Measurements from ENCODE around the gene VCL.

The VCL gene

GRCh38 chr10:74114041-74114448, 116.1 kb downstream of the VCL start:
- no peaks in the 10 kb centered on the region for H3K27me3 ChIP-seq (replicated peaks)
- no peak overlapping the region for H3K4me3 ChIP-seq (ENCODE audit: low read depth, low read length)
- H3K27ac ChIP-seq: no peak overlapping the region
- peaks cover 96% of the 10 kb centered on the region for H3K36me3 ChIP-seq (replicated peaks)
- in situ Hi-C loops (cut with HindIII; ENCODE audit: low pct_ligation_motif_present, low sequenced_read_pairs): no loop called here
- DNase-seq: no peak
- no peak for TF ChIP-seq CTCF (IDR thresholded peaks at IDR 0.05; ENCODE audit: low read depth, low read length, missing control alignments)

GRCh38 chr10:74117738-74118137, 119.8 kb downstream of the VCL start:
- no peak for TF ChIP-seq CTCF (IDR thresholded peaks at IDR 0.05; ENCODE audit: low read depth, low read length, missing control alignments)
- Histone ChIP-seq H3K4me3 (ENCODE audit: low read depth, low read length) (no peak overlapping the region), H3K27me3 (replicated peaks) (no peaks in the 10 kb centered on the region), H3K36me3 (replicated peaks) (peaks cover 93% of the 10 kb centered on the region), H3K27ac (no peak overlapping the region)
- in situ Hi-C loops (cut with HindIII; ENCODE audit: low pct_ligation_motif_present, low sequenced_read_pairs): no loop called here
- no peak for DNase-seq

GRCh38 chr10:74118804-74119203, 120.9 kb downstream of the VCL start:
- in situ Hi-C loops (cut with HindIII; ENCODE audit: low pct_ligation_motif_present, low sequenced_read_pairs): no loop called here
- DNase-seq: no peak
- H3K27ac ChIP-seq: peak overlapping the region; percentile 36

DNA sequence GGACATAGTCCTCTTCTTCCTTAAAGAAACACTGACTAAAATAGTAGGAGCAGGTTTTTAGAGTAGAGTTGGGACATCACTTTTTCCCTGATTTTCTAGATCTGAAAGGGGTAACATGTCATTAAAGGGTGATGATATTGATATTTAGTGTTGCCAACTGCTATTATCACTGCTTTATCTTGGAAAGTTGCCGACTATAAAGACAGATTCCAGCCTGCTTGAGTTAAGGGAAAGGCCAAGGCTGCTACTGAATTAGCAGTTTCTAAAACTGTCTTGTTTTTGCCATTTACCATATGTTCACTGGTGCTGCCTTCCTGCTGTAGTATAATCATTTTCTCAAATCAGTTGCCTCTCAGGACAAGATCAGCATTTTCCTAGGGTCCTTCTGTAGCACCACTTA, 123.0 kb downstream of the VCL start:
- no peak overlapping the region for H3K27ac ChIP-seq
- in situ Hi-C loops (cut with HindIII; ENCODE audit: low pct_ligation_motif_present, low sequenced_read_pairs): no loop called here
- no peak for TF ChIP-seq CTCF (IDR thresholded peaks at IDR 0.05; ENCODE audit: low read depth, low read length, missing control alignments)
- H3K4me3 ChIP-seq (ENCODE audit: low read depth, low read length): no peak overlapping the region
- no peaks in the 10 kb centered on the region for H3K27me3 ChIP-seq (replicated peaks)
- DNase-seq: no peak
- peaks cover 86% of the 10 kb centered on the region for H3K36me3 ChIP-seq (replicated peaks)

More at GRCh38 chr10:74118804-74119203, 120.9 kb downstream of the VCL start:
- TF ChIP-seq CTCF (IDR thresholded peaks at IDR 0.05; ENCODE audit: low read depth, low read length, missing control alignments): no peak
- no peak overlapping the region for H3K4me3 ChIP-seq (ENCODE audit: low read depth, low read length)
- H3K36me3 ChIP-seq (replicated peaks): peaks cover 93% of the 10 kb centered on the region
- no peaks in the 10 kb centered on the region for H3K27me3 ChIP-seq (replicated peaks)

DNA sequence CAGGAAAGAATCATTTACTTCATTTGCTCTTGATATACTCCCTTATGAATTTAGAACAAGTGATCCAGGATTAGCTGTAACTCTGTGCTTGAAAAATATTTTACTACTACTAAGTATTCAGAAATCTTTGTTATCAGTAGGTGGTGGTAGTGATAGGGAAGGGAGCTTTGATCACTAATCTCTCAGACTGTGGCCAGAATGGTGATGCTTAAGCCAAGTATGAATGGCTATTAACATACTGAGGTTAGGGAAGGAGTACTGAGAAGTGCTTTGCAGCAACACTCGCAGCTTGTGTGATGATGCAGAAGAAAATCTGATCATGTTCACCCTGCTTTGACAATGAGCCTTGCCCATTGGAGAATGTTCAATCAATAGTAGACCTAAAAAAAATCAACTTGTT, 123.5 kb downstream of the VCL start:
- Histone ChIP-seq H3K27me3 (replicated peaks) (no peaks in the 10 kb centered on the region), H3K27ac (no peak overlapping the region), H3K4me3 (ENCODE audit: low read depth, low read length) (no peak overlapping the region), H3K36me3 (replicated peaks) (peaks cover 84% of the 10 kb centered on the region)
- no peak for DNase-seq
- no peak for TF ChIP-seq CTCF (IDR thresholded peaks at IDR 0.05; ENCODE audit: low read depth, low read length, missing control alignments)
- in situ Hi-C loops (cut with HindIII; ENCODE audit: low pct_ligation_motif_present, low sequenced_read_pairs): no loop called here

- no peak for DNase-seq
- in situ Hi-C loops (cut with HindIII; ENCODE audit: low pct_ligation_motif_present, low sequenced_read_pairs): no loop called here
- Histone ChIP-seq H3K27ac (no peak overlapping the region), H3K27me3 (replicated peaks) (no peaks in the 10 kb centered on the region), H3K4me3 (ENCODE audit: low read depth, low read length) (no peak overlapping the region), H3K36me3 (replicated peaks) (peaks cover 82% of the 10 kb centered on the region)
- no peak for TF ChIP-seq CTCF (IDR thresholded peaks at IDR 0.05; ENCODE audit: low read depth, low read length, missing control alignments)
These were observed 124.1 kb downstream of the VCL start for GRCh38 chr10:74122060-74122459.
